NCI-H2107 (cell line): ENCODE measurements around the gene TNPO3.

ENCODE experiments used
- DNase-seq: peaks from one replicate; lab custom pipeline; 2025; lab: John Stamatoyannopoulos, UW

TNPO3 gene

DNA sequence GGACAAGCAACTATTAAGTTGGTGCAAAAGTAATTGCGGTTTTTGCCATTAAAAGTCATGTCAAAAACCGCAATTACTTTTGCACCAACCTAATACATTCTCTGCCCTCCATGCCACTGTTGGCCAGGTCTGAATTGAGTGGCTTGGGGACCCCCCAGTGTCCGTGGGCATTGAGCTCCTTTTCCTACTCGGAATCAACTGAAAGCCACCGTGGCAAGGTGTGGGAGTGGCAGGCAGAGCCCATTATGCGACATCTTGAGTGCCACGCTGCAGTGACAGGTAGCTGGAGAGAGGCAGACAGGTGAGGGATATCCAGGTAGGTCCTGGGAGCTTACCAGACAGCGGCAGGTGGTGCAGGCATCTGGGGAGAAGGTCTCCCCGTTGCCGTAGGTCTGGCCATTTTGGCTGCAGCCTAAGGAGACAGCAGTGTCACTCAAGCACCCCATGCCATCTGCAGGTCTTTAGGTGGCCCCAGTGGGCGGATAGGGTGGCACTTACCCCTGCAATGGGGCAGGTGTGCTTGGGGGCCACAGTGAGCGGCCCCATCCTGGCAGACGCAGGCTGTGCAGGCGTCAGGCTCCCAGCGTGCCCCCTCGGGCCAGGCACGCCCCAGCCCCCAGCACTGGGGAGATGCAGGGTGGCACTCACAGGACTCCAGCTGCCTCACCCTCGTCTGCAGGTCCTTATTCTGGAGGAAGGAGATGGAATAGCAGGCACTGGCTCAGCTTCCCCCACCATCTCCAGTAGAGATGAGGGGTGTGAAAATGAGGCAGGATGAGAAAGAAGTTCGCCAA, 147.9 kb downstream of the TNPO3 start:
- no peak for DNase-seq

DNA sequence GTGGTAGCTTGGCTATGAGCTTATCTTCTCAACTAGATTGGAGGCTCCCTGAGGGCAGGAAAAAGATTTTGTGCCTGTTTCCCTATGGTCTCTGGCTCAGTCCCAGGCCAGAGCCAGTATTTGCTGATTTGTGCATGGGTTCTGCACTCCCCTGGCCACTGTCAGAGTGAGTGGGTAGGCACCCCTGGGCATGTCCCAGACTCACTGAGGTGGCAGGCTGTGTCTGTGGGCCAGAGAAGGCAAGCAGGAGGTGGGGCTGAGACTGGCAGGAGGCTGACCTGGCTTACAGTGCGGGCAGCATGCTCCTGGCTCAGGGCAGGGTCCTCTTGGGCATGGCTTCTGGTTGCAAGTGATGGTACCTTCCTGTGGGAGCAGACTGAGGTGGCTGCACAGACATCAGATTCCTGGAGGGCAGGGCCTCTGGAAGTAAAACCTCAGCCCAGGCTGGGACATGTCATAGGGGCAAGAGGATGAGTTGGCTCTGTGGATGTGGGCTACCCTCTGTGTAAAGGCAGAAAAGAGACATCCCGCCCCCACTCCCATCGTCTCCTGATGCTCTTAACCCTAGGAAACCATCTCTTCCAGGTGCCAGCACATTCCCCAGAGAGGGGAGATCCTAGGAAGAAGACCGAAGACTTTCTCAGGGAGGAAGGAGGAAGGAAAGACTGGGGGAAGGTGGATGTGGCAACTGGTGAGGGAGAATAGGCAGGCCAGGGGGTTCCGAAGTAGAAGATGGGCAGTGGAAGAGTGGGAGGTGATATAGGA, 148.7 kb downstream of the TNPO3 start:
- DNase-seq, result no peak

DNA sequence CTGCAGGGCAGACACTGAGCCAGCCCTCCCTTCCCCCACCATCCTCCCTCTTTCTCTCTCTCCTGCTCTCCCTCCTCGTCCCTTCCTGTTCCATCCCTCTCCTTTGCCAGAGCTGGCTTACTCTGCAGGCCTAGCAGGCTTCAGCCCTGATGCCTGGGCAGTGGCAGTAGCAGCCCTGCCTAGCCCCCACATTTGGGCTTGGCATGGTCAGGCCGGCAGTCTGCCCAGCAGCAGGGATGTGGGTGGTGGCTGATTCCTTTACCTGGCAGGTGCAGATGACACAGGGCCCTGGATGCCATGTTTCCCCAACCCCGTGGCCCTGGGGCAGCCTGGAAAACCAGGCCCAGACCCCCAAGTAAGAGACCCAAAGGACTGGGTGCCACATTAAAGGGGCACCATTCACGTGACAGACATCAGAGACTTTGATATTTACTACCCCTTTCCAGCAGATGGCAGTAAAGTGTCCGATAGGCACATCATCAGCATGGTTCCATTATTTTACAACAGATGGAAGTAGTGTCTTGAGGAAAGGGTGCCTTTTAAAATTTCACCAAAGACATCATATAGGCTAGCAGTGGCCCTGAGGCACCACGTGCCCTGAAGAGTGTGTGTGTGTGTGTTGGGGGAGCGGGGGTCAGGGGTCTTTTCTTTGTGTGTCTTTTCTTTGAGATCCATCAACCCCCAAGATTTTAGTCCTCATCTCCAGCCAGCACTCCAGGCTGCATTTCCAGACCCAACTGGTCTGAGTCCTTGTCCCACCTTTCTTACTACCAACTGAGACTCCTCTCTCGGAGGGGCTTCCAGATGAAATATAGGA, 150.3 kb downstream of the TNPO3 start:
- no peak for DNase-seq
